Medulla oblongata (tissue), 1 donor: ENCODE measurements around the gene DNAH1.

Source experiments
- DNase-seq: peaks from one replicate; pipeline ENCODE4 v3.0.0-alpha.2; 2015; ENCODE audit errors: extremely low spot score

The DNAH1 gene

GRCh38 chr3:52387481-52387880, 71.4 kb downstream of the DNAH1 start:
- no peak for DNase-seq

GRCh38 chr3:52388348-52388821, 72.3 kb downstream of the DNAH1 start:
- DNase-seq: no peak

- no peak for DNase-seq
Measured at GRCh38 chr3:52388933-52389332, 72.8 kb downstream of the DNAH1 start.

GRCh38 chr3:52391096-52391495, 75.0 kb downstream of the DNAH1 start:
- no peak for DNase-seq

- no peak for DNase-seq
Measured at GRCh38 chr3:52392216-52392930, 76.3 kb downstream of the DNAH1 start.

- DNase-seq: no peak
Measured at GRCh38 chr3:52393131-52393807, 77.2 kb downstream of the DNAH1 start.

- DNase-seq: no peak
Measured at GRCh38 chr3:52393959-52394670, 78.0 kb downstream of the DNAH1 start.

- DNase-seq: no peak
Measured at GRCh38 chr3:52394751-52395502, 78.8 kb downstream of the DNAH1 start.

- DNase-seq: no peak
Measured at GRCh38 chr3:52395503-52395865, 79.4 kb downstream of the DNAH1 start.

GRCh38 chr3:52396011-52396906, 80.1 kb downstream of the DNAH1 start:
- DNase-seq: no peak

GRCh38 chr3:52396907-52397591, 80.9 kb downstream of the DNAH1 start:
- DNase-seq: no peak

- DNase-seq: no peak
Measured at GRCh38 chr3:52397676-52398399, 81.7 kb downstream of the DNAH1 start.

- no peak for DNase-seq
Measured at GRCh38 chr3:52398670-52399081, 82.6 kb downstream of the DNAH1 start.

- no peak for DNase-seq
Measured at GRCh38 chr3:52399131-52399530, 83.0 kb downstream of the DNAH1 start.

- no peak for DNase-seq
Measured at GRCh38 chr3:52399593-52399992, 83.5 kb downstream of the DNAH1 start.

GRCh38 chr3:52400275-52400793, 84.2 kb downstream of the DNAH1 start:
- no peak for DNase-seq

GRCh38 chr3:52401021-52401420, 84.9 kb downstream of the DNAH1 start:
- no peak for DNase-seq

GRCh38 chr3:52401551-52401950, 85.4 kb downstream of the DNAH1 start:
- DNase-seq: no peak

- no peak for DNase-seq
Measured at GRCh38 chr3:52402101-52402521, 86.0 kb downstream of the DNAH1 start.
